Activated gamma-delta T cell treated with anti-CD3 and anti-CD28 coated beads, Interleukin-2, amount 50 U/mL, for 16 hours (primary cell): ENCODE measurements around the gene BMP8B.
"Not testable (repeated sequence)": the region's sequence is repeated elsewhere in the genome, so short reads cannot be mapped to it uniquely, and the experiment has no call there.

Experiments used
- DNase-seq: peaks from one replicate; pipeline ENCODE4 v3.0.0-alpha.2; 2020; ENCODE audit warnings: low read depth

The BMP8B gene

DNA sequence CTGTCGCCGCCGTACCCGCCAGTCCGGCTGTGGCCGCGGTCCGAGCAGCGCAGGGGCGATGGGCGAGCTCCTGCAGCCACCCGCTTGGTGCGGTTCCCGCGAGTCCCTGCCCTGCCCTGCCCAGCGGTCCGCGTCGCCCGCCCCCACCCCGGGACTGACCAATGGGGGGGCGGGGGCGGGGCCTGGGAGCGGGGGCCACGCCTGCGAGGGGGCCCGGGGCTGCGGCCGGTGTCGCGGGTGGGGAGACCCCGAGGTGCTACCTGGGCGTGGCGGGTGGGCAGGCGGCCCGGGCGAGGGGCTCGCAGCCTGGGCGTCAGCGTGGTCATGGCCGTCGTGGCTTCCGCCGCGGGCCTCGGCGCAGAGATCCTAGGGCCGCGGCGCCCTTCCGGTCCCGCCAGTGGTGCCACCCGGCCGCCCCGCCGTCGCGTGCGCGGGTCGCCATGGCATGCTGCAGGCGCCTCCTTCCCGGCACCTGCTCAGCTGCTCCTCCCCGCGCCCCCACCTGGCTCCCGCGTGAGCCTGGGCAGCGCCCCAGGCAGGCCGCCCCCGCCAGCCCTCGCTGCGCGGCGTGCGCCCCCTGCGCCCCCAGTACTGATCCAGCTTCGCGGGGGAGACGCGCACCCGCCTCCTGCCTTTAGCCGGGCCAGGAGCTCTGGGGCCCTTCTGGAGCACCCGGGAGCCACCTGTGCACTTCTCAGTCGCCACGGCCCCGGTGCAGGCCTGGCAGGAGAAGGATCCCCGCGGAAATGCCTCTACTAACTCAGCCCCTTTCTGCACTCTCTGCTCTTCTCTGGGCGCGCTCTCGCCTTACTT is at the start of gene BMP8B:
Gene BMP8B, minus strand, starts transcription at position 108 of the 813 bp plus-strand sequence. CDS start 380 bp downstream, outside the sequence.
- peak; percentile 18 for DNase-seq

DNA sequence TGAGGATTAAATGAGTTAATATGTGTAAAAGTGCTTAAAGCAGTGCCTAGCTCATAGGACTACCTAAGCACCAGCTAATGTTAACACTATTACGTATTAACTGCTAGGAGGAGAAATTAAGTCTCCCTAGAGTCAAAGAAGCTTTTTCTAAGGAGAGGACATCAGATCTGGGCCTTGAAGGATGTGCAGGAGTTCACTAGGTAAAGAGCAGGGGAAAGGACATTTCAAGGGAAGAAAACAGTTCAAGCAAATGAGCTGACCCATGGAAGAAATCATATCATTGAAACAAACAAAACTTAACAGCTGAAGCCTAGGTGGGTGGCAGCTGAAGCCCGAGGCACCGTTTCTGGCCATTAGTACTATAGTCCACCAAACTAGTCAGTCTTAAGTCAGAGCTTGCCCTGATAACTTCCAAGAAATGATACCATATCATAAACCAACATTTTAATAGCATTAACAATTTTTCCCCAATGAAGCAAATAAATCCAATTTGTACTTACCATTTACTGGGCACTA is 48.0 kb upstream of the BMP8B start:
- no peak for DNase-seq

DNA sequence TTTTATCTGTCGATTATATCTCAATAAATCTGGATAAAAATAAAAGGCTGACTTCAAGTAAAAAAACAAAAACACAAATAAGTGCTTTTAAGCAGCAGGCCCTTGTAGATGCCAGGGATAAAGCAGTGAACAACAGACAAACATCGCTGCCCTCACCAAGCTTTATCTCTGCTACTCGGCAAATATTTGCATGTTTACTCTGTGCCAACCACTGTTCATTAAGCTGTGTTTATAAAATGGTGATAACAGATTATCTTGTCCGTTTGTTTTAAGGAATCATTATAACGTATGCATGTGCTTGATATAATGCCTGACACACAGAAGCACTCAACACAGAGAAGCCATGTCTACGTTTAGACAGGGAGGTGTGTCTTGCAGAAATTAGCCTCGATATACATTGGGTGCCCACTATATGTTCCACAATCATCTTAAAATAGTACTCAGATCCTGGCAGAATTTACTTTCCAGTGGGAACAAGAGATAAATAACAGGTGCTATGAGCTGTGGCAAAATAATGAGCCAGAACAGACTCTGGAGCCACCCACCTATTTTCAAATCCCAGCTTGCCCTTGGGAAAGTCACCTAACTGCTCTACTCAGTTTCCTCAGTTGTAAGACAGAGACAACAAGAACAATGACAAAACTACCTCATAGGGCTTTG is 47.4 kb upstream of the BMP8B start:
- no peak for DNase-seq

- DNase-seq: no peak
Measured at GRCh38 chr1:39835110-39835509, 46.4 kb upstream of the BMP8B start.

DNA sequence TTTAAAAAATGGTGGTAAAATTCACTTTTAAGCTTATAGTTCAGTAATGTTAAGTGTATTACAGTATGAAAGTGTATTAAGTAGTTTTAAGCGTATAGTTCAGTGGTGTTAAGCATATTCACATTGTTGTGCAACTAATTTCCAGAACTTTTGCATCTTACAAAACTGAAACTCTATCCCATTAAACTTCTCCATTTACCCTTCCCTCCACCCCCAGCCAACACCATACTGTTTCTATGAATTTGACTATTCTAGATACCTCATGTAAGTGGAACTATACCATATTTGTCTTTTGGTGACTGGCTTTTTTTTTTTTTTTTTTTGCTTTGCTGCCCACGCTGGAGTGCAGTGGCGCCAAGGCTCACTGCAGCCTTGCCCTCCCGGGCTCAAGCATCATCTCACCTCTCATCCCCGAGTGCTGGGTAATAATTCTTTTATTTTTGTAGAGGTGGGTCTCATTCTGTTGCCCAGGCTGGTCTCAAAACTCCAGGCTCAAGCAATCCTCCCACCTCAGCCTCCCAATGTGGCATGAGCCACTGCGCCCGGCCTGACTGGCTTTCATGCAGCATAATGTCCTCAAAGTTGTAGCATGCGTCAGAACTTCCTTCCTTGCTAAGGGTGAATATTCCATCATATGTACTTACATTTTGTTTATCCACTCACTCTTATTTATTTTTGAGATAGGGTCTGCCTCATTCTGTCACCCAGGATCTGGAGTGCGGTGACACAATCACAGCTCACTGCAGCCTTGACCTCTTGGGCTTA is 45.1 kb upstream of the BMP8B start:
- no peak for DNase-seq

GRCh38 chr1:39833121-39833520 is 44.5 kb upstream of the BMP8B start:
- DNase-seq: no peak

DNA sequence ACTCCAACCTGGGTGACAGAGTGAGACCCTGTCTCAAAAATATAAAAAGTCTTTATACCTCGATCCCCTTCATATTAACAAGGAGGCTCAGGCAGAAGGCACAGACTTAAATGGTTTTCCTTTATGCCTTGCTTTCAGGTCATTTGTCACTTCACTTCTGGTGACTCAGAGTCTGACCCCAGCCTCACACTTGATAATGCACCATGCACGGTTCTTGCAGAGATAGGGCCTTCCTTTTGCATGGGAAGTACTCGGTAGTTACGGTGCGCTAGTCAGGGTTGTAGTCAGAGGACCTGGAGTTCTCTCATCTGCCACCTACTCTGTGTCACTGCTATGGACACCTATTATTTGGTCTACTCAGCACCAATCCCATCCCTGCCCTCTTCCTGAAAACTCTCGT is 43.6 kb upstream of the BMP8B start:
- no peak for DNase-seq

- DNase-seq: no peak
Measured at GRCh38 chr1:39829791-39830533, 41.3 kb upstream of the BMP8B start.

DNA sequence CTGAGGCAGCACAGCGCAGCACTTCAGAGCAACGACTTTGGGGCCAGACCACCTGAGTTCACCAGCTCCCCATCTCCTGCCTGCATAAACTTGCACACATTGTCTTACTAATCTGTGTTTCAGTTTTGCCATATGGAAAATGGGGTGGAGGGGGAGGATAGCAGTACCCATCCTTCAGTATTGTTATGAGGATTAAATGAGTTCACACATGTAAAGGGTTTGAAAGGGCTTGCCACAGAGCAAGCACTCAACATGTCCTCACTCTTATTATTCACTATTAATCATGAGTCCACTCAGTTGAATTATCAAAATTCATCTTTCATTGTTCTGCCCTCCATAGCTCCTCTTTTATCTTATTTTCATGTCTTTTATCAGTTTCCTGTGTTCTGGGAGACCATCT is 40.1 kb upstream of the BMP8B start:
- DNase-seq: no peak

DNA sequence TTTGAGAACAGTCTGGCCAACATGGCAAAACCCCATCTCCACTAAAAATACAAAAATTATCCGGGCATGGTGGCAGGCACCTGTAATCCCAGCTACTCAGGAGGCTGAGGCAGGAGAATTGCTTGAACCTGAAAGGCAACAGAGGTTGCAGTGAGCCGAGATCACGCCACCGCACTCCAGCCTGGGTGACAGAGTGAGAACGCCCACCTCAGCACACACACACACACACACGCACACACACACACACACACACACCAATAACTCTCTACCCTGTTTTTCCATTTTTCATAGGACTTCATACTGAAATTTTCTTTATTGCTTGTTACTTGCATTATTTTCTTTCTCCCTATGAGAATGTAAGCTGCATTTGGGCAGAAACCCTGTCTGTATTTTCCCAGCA is 39.6 kb upstream of the BMP8B start:
- DNase-seq: not testable (repeated sequence)

DNA sequence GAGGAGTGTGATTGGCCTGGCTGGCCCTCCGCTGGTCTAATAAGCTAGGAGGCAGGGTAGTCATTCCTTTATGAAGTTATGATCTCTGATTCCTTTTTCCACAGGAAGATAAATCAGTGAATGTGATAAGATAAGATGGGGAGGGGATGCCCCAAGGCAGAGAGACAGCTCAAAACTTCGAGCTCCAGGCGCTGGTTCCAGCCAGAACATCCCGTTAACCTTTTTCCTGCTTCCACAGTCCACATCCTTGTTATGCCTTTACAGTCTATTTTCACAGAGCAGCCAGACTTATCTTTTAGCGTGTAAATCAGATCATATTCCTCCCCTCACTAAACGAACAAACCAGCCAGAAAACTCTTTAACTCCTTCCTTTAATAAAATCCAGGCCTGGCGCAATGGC is 38.5 kb upstream of the BMP8B start:
- no peak for DNase-seq

- DNase-seq: no peak
Measured at GRCh38 chr1:39826583-39826982, 37.9 kb upstream of the BMP8B start.

- no peak for DNase-seq
Measured at GRCh38 chr1:39825432-39825941, 36.8 kb upstream of the BMP8B start.

DNA sequence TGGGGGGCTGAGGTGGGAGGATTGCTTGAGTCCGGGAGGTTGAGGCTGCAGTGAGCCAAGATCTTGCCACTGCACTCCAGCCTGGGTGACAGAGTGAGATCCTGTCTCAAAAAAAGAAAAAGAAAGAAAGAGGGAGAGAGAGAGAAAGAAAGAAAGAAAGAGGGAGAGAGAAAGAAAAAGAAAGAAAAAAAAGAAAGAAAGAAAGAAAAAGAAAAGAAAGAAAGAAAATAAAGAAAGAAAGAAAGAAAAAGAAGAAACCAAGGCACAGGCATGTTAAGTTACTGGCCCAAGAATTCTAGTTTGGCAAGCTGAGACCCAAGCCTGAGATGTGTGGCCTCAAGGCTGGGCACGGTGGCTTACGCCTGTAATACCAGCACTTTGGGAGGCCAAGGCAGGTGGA is 34.8 kb upstream of the BMP8B start:
- DNase-seq: not testable (repeated sequence)

- DNase-seq: no peak
Measured at GRCh38 chr1:39822146-39822545, 33.5 kb upstream of the BMP8B start.

GRCh38 chr1:39819091-39819812 is 30.6 kb upstream of the BMP8B start:
- no peak for DNase-seq

GRCh38 chr1:39818482-39818881 is 29.8 kb upstream of the BMP8B start:
- no peak for DNase-seq

DNA sequence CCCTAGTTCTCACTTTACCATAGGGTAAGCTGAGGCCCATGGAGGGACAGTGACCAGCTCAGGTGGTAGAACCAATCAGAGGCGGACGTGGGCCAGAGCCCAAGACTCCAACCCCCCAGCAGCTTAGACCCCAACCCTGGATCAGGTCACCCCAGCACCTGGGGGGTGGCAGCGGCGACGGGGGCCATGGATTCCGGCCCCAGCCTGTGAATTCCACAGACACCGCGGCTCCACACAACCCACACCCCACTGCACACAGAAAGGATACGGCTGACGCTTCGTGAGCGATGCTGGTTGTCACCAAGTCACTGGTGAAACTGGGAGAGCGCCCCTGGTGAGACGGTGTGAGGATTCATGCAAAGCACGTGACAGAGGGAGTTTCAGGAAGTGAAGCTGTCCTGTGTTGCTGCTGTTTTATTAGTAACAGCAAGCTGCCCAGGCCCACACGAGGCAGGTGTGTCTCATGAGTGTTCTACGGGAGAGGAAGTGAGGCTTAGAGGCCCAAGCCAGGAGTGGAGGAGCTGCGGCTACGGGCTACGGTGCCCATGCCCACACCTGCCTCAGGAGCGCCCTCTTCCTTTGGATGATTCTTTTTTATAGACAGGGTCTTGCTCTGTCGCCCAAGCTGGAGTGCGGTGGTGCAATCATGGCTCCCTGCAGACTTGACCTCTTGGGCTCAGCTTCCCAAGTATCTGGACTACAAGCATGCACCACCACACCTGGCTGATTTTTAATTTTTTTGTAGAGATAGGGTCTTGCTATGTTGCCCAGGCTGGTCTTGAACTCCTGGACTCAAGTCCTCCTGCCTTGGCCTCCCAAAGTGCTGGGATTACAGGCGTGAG is 28.6 kb upstream of the BMP8B start:
- peak; percentile 8 for DNase-seq

GRCh38 chr1:39816415-39817090 is 27.9 kb upstream of the BMP8B start:
- DNase-seq: peak; percentile 34
